B cell (primary cell): ENCODE data around the gene SEC14L1. TPM values are rescaled to one million over a fixed set of nuclear protein-coding genes. Genes with fewer than 3 reads are reported as not detected.
A peak's percentile ranks its signal among the peaks of the same experiment; 100 is the strongest.

Source experiments
- ATAC-seq: fragments of 200-7000 bp; cut with Tn5 transposase; one replicate; pipeline ENCODE4 v1.10.0; 2021; ENCODE audit warnings: low read depth, mild to moderate bottlenecking, moderate number of reproducible peaks, moderate library complexity
- CTCF ChIA-PET: fragments of 350-600 bp; sonication (Branson Sonifier 250); formaldehyde crosslinking; loops from one replicate; lab custom pipeline; 2021; ENCODE audit warnings: antibody characterized with exemption, inconsistent platforms; lab: Charles Lee
- POLR2A ChIA-PET: fragments of 350-600 bp; sonication (Branson Sonifier 250); formaldehyde crosslinking; loops from one replicate; lab custom pipeline; 2021; ENCODE audit warnings: antibody characterized with exemption; lab: Charles Lee
- DNase-seq: peaks from one replicate; pipeline ENCODE4 v3.0.0; 2013
- H2AFZ ChIP-seq: 2 replicates; pipeline ENCODE4 v1.6.1; 2012; ENCODE audit warnings: mild to moderate bottlenecking, low read depth, low read length; ENCODE audit not compliant: insufficient read depth, poor library complexity, severe bottlenecking
- H3K27ac ChIP-seq, 2 donors: 1 replicate in 1 of 2; 2 replicates in 1 of 2; pipeline ENCODE4 v1.5.1; 2012 to 2013; ENCODE audit warnings: low read length in 2 of 2, mild to moderate bottlenecking in 2 of 2, moderate library complexity in 1 of 2
- H3K27me3 ChIP-seq, 4 experiments: fragments of 200-600 bp in 1 of 4; sonication (generic) in 1 of 4; replicated peaks in 1 of 4; 1 replicate in 2 of 4; 2 replicates in 2 of 4; pipeline versions ENCODE4 v1.6.1 to v1.7.0; 2013 to 2016; ENCODE audit warnings: low read length in 3 of 4, mild to moderate bottlenecking in 2 of 4, mixed read lengths in 1 of 4, moderate library complexity in 1 of 4; ENCODE audit not compliant: insufficient read depth in 4 of 4, control insufficient read depth in 3 of 4; ENCODE audit errors: control extremely low read depth in 1 of 4
- H3K36me3 ChIP-seq, 2 experiments: replicated peaks in 1 of 2; 1 replicate in 1 of 2; 2 replicates in 1 of 2; pipeline versions ENCODE4 v1.6.1 to v1.7.1; 2013; ENCODE audit warnings: low read length in 1 of 2; ENCODE audit not compliant: insufficient read depth in 2 of 2, control insufficient read depth in 1 of 2; ENCODE audit errors: control extremely low read depth in 1 of 2, extremely low read depth in 1 of 2
- H3K4me1 ChIP-seq, 2 donors: fragments of 200-600 bp in 1 of 2; sonication (generic) in 1 of 2; 1 replicate in 1 of 2; 2 replicates in 1 of 2; pipeline versions ENCODE4 v1.5.1 to v1.6.1; 2013 to 2017; ENCODE audit warnings: low read length in 2 of 2; ENCODE audit not compliant: control insufficient read depth in 2 of 2, insufficient read depth in 2 of 2
- H3K4me2 ChIP-seq: replicated peaks from 2 replicates; pipeline ENCODE3; 2012; ENCODE audit warnings: mild to moderate bottlenecking, low read depth, low read length; ENCODE audit not compliant: poor library complexity, severe bottlenecking
- H3K4me3 ChIP-seq, 5 experiments: fragments of 200-600 bp in 1 of 5; sonication (generic) in 1 of 5; 1 replicate in 3 of 5; 2 replicates in 2 of 5; pipeline versions ENCODE4 v1.5.1 to v1.7.0; 2011 to 2016; ENCODE audit warnings: low read length in 4 of 5, mild to moderate bottlenecking in 4 of 5, low read depth in 2 of 5, control low read depth in 1 of 5, moderate library complexity in 1 of 5; ENCODE audit not compliant: insufficient read depth in 1 of 5; ENCODE audit errors: control extremely low read depth in 1 of 5, extremely low read depth in 1 of 5
- H3K79me2 ChIP-seq: fragments of 200-600 bp; sonication (generic); one replicate; pipeline ENCODE4 v1.6.0; 2016; ENCODE audit warnings: low read length; ENCODE audit not compliant: control insufficient read depth, insufficient read depth
- H3K9ac ChIP-seq: fragments of 200-600 bp; sonication (generic); 2 replicates; pipeline ENCODE4 v1.6.1; 2017; ENCODE audit warnings: mild to moderate bottlenecking, low read length, moderate library complexity
- H3K9me3 ChIP-seq, 3 donors: one replicate each; pipeline versions ENCODE4 v1.6.1 to v1.7.1; 2013; ENCODE audit warnings: low read length in 2 of 3; ENCODE audit not compliant: control insufficient read depth in 2 of 3, insufficient read depth in 1 of 3; ENCODE audit errors: control extremely low read depth in 1 of 3
- H4K20me1 ChIP-seq: 2 replicates; pipeline ENCODE4 v1.6.0; 2012; ENCODE audit warnings: mild to moderate bottlenecking, low read length; ENCODE audit not compliant: insufficient read depth, control insufficient read depth, poor library complexity, severe bottlenecking
- H3K27ac Mint-ChIP-seq: one replicate; pipeline ENCODE4 v1.8.0; 2021; ENCODE audit warnings: mixed read lengths
- H3K27me3 Mint-ChIP-seq: one replicate; pipeline ENCODE4 v1.8.0; 2021; ENCODE audit warnings: mixed read lengths
- H3K4me1 Mint-ChIP-seq: one replicate; pipeline ENCODE4 v1.8.0; 2021; ENCODE audit warnings: mixed read lengths
- H3K4me3 Mint-ChIP-seq: one replicate; pipeline ENCODE4 v1.8.0; 2021; ENCODE audit warnings: mixed read lengths
- H3K9me3 Mint-ChIP-seq: one replicate; pipeline ENCODE4 v1.8.0; 2022; ENCODE audit warnings: mixed read lengths; ENCODE audit not compliant: insufficient read depth
- EZH2 ChIP-seq: IDR thresholded peaks from 2 replicates; pipeline ENCODE4 v1.6.1; 2012; ENCODE audit warnings: borderline replicate concordance, low read depth, mild to moderate bottlenecking, moderate library complexity, low read length; ENCODE audit not compliant: insufficient read depth, poor library complexity, severe bottlenecking
- WGBS: methylation state at CpG from one replicate; pipeline ENCODE4 v1.1.5; 2013; ENCODE audit warnings: missing lambda C conversion rate; ENCODE audit not compliant: insufficient coverage; 5-methylcytosine and 5-hydroxymethylcytosine counted together
- intact Hi-C: fragments of 100-400 bp; cut with micrococcal nuclease; formaldehyde crosslinking; loops from one replicate; pipeline ENCODE4 v1.10.0; 2022
- polyA plus RNA-seq: library from polyadenylated mRNA; depleted of rRNA; stranded (reverse); fragments of >200 nt; gene quantifications from 2 replicates; pipeline ENCODE4 v1.2.3, GENCODE V29; 2012
- total RNA-seq, 2 donors: library from RNA; stranded (reverse); fragments of 120-200 nt in 1 of 2; gene quantifications; 1 replicate in 1 of 2; 2 replicates in 1 of 2; pipeline versions ENCODE4 v1.2.3 to v1.2.4, GENCODE V29; 2013 to 2022
- TF ChIP-seq, protein P1 (sequence below): fragments of 200-600 bp; IDR thresholded peaks from one replicate; pipeline ENCODE4 v1.8.0; 2022; ENCODE audit warnings: antibody characterized with exemption, mild to moderate bottlenecking

Gene SEC14L1
- total and polyA plus RNA-seq, 2 donors (not counting 1 experiment from before 2014, with no cell fraction given), result 37.7 to 103 TPM

DNA sequence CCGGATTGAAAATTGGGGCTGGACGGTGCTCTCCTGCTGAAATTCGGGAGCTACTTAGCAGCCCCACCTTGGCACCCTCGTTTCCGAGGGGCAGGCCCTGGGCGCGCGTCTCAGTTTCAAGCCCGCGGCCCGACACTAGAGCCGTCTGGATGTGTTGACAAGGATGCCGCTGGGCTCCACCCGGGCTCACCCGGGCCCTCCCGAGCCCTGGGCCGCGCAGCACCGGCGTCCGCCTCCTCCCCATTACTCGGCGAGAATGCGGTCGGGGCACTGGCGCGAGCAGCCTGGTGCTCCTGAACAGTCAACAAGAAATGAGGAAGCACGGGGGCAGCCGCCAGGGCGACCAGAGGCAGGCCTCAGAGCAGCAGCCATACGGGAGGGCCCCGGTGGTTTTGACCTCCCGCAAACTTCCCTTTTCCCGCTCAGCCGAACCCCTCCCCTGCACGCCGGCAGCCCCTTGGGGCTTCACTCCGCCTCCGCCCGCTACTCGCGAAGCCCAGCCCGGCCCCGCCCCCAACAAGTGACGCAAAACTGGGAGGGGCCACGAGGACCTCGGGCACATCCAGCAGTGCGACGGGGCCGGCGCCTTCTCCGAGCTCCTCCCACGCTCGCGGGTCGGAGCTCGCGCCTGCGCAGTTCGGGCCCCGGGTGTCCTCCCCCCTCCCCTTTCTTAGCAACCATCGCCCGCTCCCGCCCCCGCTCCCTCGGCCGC, 447 bp upstream of the SEC14L1 start:
- CTCF ChIA-PET, result interaction anchor here (0.9 to 4.8 kb wide), 7 partner anchors 30 to 84 kb away, joined by 3 to 39 read pairs (median 3); no protein-coding TSS in a partner anchor
- no peak for TF ChIP-seq EZH2
- TF ChIP-seq, protein P1, sequence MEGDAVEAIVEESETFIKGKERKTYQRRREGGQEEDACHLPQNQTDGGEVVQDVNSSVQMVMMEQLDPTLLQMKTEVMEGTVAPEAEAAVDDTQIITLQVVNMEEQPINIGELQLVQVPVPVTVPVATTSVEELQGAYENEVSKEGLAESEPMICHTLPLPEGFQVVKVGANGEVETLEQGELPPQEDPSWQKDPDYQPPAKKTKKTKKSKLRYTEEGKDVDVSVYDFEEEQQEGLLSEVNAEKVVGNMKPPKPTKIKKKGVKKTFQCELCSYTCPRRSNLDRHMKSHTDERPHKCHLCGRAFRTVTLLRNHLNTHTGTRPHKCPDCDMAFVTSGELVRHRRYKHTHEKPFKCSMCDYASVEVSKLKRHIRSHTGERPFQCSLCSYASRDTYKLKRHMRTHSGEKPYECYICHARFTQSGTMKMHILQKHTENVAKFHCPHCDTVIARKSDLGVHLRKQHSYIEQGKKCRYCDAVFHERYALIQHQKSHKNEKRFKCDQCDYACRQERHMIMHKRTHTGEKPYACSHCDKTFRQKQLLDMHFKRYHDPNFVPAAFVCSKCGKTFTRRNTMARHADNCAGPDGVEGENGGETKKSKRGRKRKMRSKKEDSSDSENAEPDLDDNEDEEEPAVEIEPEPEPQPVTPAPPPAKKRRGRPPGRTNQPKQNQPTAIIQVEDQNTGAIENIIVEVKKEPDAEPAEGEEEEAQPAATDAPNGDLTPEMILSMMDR, result no peak
- Histone ChIP-seq H4K20me1 (peaks cover 6% of the 10 kb centered on the region), H3K36me3 (peaks cover 0 to 16% of the 10 kb centered on the region in 2 experiments), H3K9ac (peak overlapping the region; percentile 58), H3K27ac (peak overlapping the region; percentile 80 to 85), H3K4me3 (peak overlapping the region; percentile 36 to 62 (median 51)), H3K4me2 (peak overlapping the region; percentile 73), H2AFZ (peak overlapping the region; percentile 69), H3K9me3 (peaks cover 0 to 20% (median 2%) of the 10 kb centered on the region in 3 donors), H3K79me2 (peaks cover 15% of the 10 kb centered on the region), H3K4me1 (peaks cover 38 to 58% of the 10 kb centered on the region in 2 donors), H3K27me3 (no peaks in the 10 kb centered on the region)
- Mint-ChIP-seq H3K27me3 (no peaks in the 10 kb centered on the region), H3K4me3 (peak overlapping the region; percentile 63), H3K4me1 (peaks cover 51% of the 10 kb centered on the region), H3K27ac (peak overlapping the region; percentile 97), H3K9me3 (no peaks in the 10 kb centered on the region)
- DNase-seq (peak; percentile 100), ATAC-seq (peak; percentile 87)
- intact Hi-C loops, result loop anchor here (1.0 to 10.0 kb wide), 9 partner anchors 33 to 788 kb away; partner anchors contain the start of genes MFSD11, PRPSAP1 and SRSF2
- under 1% methylated on average over 61 of the region's 67 CpGs for WGBS
- POLR2A ChIA-PET, result interaction anchor here (0.6 to 3.8 kb wide), 14 partner anchors 12 to 1282 kb away, joined by 3 to 24 read pairs (median 4); no protein-coding TSS in a partner anchor
